Endothelial cell of hepatic sinusoid (primary cell): ENCODE data around the gene NDRG3.
"Not testable (repeated sequence)": the region's sequence is repeated elsewhere in the genome, so short reads cannot be mapped to it uniquely, and the experiment has no call there.

Source experiments
- in situ Hi-C: cut with HindIII; loops from 2 replicates; pipeline ENCODE4 v1.10.0; 2017; ENCODE audit warnings: low sequenced_read_pairs

The NDRG3 gene

GRCh38 chr20:36700438-36700837 is 45.5 kb downstream of the NDRG3 start:
- in situ Hi-C loops, result loop anchor here (5.0 kb wide), 1 partner anchor 58 kb away; no protein-coding TSS in a partner anchor

- in situ Hi-C loops, result not testable (repeated sequence)
Observed at GRCh38 chr20:36695467-36695866, 50.4 kb downstream of the NDRG3 start.

DNA sequence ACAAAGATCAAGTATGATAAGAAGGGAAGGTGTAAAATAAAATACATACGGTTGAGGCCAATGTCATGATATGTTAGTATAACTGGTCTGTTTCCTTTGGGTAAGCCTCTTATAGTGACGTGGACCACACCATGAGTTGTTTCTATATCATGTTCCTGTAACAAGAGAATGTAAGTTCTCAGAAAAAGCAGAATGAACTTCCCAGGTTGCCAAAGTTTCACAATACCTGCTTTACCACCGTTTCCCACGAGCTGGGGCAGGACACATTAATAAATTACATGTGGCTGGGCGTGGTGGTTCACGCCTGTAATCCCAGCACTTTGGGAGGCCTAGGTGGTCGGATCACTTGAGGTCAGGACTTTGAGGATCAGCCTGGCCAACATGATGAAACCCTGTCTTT is 57.3 kb downstream of the NDRG3 start:
- in situ Hi-C loops, result no loop called here

DNA sequence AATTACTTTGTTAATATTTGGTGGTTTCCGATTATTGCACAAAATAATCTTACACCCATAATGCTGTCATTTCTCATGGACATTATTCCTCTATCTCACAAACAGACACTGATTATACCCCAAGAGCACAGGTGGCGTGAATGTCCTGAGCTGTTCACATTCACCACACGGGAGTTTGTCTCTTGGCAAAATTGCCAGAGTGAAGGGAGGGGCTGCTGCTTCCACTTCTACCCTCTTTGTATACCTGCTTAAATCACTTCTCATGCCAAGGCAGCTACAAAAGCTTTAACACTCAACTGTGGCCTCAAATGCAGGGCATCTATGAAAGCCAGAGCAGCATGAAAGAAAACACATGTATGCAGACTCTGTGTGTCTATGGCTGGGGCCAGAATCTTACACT is 58.0 kb downstream of the NDRG3 start:
- in situ Hi-C loops, result no loop called here

DNA sequence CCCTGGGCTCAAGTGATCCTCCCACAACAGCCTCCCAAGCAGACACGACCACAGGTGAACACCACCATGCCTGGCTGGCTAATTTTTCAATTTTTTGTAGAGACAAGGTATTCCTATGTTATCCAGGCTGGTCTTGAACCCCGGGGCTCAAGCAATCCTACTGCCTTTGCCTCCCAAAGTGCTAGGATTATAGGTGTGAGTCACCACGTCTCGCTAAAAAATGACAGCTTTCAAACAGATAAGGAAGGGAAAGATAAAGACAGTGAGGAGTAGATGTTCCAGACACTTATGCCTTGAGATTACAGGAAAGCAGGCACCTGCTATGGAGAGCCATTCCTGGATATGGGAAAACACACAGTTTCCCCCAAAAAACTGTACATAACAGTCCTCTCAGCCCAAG is 58.9 kb downstream of the NDRG3 start:
- in situ Hi-C loops, result no loop called here

GRCh38 chr20:36686504-36686903 is 59.4 kb downstream of the NDRG3 start:
- in situ Hi-C loops, result no loop called here

DNA sequence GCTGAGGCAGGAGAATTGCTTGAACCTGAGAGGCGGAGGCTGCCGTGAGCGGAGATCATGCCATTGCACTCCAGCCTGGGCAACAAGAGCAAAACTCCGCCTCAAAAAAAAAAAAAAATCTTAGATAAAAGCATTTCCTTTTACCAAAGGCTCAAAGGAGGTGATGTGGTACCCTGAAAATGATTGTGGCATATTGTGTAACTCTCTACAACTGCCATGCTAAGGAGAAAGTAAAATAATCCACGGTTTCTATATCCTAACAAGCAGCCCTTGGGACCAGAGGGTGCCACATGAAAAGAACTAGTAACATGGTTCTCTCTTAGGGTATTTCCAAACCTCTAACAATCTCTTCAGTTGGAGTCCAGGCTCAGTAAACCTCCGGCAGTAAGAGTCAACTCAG is 61.1 kb downstream of the NDRG3 start:
- in situ Hi-C loops, result no loop called here

DNA sequence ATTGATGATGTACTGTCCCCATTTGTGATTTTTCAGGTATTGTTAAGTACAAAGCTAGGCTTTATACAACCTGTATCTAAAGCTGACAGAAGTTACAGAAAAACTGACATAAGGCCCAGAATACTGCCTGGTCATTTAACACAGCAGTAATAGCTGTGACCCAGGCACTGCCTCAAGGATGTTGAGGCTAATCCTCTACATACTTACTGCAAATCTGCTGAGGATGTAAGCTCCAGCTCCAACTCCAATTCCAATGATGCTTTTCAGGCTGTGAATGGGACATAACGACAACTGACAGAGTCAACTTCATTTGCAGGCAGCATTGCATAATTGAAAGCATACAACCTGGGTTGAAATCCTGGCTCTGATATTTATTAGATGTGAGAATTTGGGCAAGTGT is 63.6 kb downstream of the NDRG3 start:
- in situ Hi-C loops, result no loop called here

GRCh38 chr20:36677422-36677771 is 68.5 kb downstream of the NDRG3 start:
- in situ Hi-C loops, result no loop called here

- in situ Hi-C loops, result no loop called here
Observed at GRCh38 chr20:36676701-36677421, 69.0 kb downstream of the NDRG3 start.

DNA sequence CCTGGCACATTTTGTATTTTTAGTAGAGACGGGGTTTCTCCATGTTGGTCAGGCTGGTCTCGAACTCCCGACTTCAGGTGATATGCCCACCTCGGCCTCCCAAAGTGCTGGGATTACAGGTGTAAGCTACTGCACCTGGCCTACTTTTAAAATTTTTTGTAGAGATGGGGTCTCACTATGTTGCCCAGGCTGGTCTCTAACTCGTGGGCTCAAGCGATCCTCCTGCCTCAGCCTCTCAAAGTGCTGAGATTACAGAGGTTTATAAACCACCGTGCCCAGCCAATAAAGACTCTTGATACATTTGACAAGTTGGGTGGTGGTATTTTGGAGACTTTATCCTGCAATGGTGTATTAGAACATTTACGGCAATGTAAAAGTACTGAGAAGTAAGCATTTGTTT is 70.3 kb downstream of the NDRG3 start:
- in situ Hi-C loops, result not testable (repeated sequence)

DNA sequence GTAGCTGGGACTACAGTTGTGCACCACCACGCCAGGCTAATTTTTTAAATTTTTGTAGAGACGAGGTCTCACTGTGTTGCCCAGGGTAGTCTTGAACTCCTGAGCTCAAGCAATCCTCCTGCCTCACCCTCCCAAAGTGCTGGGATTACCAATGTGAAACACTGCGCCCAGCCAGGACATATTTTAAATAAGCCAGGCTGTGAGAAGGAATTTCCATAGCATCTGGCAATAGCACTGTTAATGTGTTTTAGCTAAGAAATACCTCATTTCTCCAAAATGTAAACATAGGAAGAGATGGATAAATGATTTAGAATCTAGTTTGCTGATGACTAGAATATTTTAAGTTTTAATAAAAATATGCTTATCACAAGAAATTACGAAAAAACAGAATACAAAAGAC is 72.9 kb downstream of the NDRG3 start:
- in situ Hi-C loops, result no loop called here

- in situ Hi-C loops, result no loop called here
Observed at GRCh38 chr20:36670665-36671357, 75.1 kb downstream of the NDRG3 start.

- in situ Hi-C loops, result no loop called here
Observed at GRCh38 chr20:36666181-36666740, 79.6 kb downstream of the NDRG3 start.

DNA sequence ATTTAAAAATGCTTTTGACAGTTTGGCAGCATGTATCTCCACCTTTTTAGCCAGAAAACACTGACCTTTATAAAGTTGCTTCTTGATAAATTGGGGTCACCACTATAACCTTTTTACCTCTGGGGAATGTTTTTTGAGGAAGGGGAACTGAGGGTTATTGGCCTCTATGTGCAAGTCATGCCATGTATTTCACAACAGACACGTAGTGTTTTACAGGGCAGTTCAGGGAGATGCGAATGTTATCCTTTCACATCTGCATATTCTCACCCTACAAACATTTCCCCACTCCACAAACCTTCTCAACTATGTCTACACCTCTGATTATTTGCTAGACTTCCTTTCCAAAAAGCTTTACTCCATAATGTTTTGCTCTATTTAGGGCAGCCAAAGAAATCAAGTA is 82.9 kb downstream of the NDRG3 start:
- in situ Hi-C loops, result no loop called here

GRCh38 chr20:36658300-36658699 is 87.6 kb downstream of the NDRG3 start:
- in situ Hi-C loops, result no loop called here

DNA sequence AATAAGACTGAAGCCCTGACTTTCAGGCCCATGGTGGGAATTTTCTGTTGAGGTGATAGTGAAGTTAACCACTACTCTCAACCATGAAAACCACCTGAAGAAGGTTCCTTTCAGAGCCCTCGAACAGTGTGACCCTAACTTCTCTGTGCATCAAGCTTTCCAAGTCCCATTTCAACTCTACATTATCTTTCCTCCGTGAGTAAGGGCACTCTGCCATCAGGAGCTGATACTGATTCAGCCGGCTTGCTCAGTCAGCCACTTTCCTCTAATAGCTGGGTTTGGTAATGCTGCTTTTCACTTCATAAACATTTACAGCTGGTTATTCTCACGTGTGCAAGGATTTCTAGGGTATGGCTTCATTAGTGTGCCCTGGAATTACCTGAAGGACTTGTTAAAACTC is 89.2 kb downstream of the NDRG3 start:
- in situ Hi-C loops, result no loop called here

DNA sequence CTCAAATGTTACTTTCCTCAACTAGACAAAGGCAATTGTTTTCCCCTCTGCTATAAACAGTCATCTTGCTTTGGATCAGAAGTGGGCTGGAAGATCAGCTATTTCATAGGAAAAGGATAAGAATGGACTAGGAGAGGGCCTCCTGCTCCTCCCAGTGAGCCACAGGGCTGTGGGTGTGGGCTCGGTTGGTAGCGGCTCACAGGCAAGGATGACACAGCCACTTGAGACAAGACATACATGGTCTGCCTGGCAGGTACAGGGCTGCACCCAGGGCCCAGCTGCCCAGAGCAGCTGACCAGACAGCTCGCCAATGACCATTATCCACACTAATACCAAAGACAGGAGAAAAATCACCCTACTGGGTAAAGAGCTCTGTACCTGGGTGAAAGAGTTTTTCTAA is 90.9 kb downstream of the NDRG3 start:
- in situ Hi-C loops, result no loop called here

DNA sequence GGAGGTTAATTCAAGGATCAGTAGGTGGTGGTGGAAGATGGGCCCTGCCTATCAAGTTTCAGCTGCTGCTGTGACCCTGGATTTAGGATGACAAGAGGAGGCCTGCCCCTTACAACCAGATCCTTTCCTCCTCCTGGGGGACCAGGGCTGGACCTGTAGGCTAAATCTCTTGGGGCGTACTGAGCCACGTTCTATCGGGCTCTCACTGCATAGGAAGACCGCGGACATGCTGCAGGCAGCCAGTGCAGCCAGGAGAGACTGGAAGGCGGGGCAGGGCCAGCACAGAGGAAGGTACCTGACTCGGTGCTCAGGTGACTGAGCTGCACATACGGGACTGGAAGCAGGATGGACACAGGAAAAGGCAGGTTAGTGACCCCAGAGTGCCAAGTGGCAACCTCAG is 91.4 kb downstream of the NDRG3 start:
- in situ Hi-C loops, result no loop called here

- in situ Hi-C loops, result no loop called here
Observed at GRCh38 chr20:36653456-36653855, 92.4 kb downstream of the NDRG3 start.

- in situ Hi-C loops, result loop anchor here (5.0 kb wide), 1 partner anchor 95 kb away; no protein-coding TSS in a partner anchor
Observed at GRCh38 chr20:36647196-36648121, 98.4 kb downstream of the NDRG3 start.
